Osteocyte (in vitro differentiated cells): ENCODE measurements around the gene NTSR1. TPM values are rescaled to one million over a fixed set of nuclear protein-coding genes. Genes with fewer than 3 reads are reported as not detected.
A peak's percentile ranks its signal among the peaks of the same experiment; 100 is the strongest.

Source experiments
- DNase-seq: peaks from one replicate; pipeline ENCODE4 v3.0.0; 2021; ENCODE audit warnings: mixed read lengths; ENCODE audit not compliant: unreplicated experiment; ENCODE audit errors: extremely low spot score
- H3K27ac Mint-ChIP-seq: one replicate; pipeline ENCODE4 v1.8.0; 2021; ENCODE audit warnings: mild to moderate bottlenecking, mixed read lengths; ENCODE audit not compliant: unreplicated experiment
- H3K27me3 Mint-ChIP-seq: one replicate; pipeline ENCODE4 v1.8.0; 2021; ENCODE audit warnings: mixed read lengths; ENCODE audit not compliant: unreplicated experiment
- H3K36me3 Mint-ChIP-seq: one replicate; pipeline ENCODE4 v1.8.0; 2021; ENCODE audit warnings: mixed read lengths; ENCODE audit not compliant: unreplicated experiment
- H3K4me1 Mint-ChIP-seq: one replicate; pipeline ENCODE4 v1.8.0; 2021; ENCODE audit warnings: mixed read lengths; ENCODE audit not compliant: unreplicated experiment
- H3K4me3 Mint-ChIP-seq: one replicate; pipeline ENCODE4 v1.8.0; 2021; ENCODE audit warnings: mild to moderate bottlenecking, moderate library complexity, mixed read lengths; ENCODE audit not compliant: unreplicated experiment
- H3K9me3 Mint-ChIP-seq: one replicate; pipeline ENCODE4 v1.8.0; 2021; ENCODE audit warnings: mixed read lengths; ENCODE audit not compliant: unreplicated experiment
- total RNA-seq: library from RNA; stranded (reverse); gene quantifications from 2 replicates; pipeline ENCODE4 v1.2.1, GENCODE V29; 2021
- TF ChIP-seq, protein P1 (sequence below): fragments of 200-600 bp; sonication (generic); IDR thresholded peaks from 2 replicates; pipeline ENCODE4 v1.5.0; 2021; ENCODE audit warnings: antibody characterized with exemption, mild to moderate bottlenecking, moderate library complexity

NTSR1 gene
- total RNA-seq, 1 donor from 2014 or later = 0.11 TPM

DNA sequence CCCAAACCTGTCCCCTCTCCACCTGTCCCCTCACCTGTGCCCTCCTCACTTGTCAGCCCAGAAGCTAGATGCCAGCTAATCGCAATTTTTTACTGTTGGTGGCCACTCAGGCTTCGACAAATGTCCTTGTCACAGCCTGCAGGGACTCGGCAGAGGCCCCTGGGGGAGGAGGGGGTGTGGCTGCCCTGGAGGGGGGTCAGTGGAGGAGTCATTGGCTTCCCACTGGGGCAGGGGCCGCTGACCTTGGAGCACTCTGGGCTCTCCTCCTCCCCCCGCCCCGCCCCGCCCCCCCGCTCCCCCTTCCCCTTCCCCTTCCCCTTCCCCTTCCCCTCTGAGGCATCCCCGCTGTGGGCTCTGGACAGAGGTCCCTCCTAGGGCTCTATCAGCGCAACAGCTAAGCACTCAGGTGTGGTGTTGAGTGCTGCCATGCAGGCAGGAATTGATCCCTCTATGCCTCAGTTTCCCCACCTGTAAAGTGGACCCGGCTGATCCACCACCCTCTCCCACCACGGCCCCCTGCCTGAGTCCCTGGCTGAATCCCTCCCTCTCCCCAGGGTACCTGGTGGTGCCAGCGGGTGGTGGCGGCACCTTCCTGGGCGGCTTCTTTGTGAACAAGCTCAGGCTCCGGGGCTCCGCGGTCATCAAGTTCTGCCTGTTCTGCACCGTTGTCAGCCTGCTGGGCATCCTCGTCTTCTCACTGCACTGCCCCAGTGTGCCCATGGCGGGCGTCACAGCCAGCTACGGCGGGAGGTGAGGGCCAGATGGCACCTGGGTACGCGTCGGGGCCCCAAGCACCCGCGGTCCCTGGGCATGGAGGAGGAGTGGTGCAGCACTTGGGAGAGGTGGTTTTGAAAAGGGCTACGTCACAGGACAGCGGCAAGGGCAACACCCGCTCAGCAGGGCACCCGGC lies 42.6 kb upstream of the NTSR1 start:
- no peak for DNase-seq
- Mint-ChIP-seq H3K4me3 (no peak overlapping the region), H3K36me3 (no peaks in the 10 kb centered on the region), H3K27me3 (peaks cover 26% of the 10 kb centered on the region), H3K9me3 (no peaks in the 10 kb centered on the region), H3K27ac (no peak overlapping the region), H3K4me1 (peaks cover 14% of the 10 kb centered on the region)
- TF ChIP-seq, protein P1, sequence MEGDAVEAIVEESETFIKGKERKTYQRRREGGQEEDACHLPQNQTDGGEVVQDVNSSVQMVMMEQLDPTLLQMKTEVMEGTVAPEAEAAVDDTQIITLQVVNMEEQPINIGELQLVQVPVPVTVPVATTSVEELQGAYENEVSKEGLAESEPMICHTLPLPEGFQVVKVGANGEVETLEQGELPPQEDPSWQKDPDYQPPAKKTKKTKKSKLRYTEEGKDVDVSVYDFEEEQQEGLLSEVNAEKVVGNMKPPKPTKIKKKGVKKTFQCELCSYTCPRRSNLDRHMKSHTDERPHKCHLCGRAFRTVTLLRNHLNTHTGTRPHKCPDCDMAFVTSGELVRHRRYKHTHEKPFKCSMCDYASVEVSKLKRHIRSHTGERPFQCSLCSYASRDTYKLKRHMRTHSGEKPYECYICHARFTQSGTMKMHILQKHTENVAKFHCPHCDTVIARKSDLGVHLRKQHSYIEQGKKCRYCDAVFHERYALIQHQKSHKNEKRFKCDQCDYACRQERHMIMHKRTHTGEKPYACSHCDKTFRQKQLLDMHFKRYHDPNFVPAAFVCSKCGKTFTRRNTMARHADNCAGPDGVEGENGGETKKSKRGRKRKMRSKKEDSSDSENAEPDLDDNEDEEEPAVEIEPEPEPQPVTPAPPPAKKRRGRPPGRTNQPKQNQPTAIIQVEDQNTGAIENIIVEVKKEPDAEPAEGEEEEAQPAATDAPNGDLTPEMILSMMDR = no peak

DNA sequence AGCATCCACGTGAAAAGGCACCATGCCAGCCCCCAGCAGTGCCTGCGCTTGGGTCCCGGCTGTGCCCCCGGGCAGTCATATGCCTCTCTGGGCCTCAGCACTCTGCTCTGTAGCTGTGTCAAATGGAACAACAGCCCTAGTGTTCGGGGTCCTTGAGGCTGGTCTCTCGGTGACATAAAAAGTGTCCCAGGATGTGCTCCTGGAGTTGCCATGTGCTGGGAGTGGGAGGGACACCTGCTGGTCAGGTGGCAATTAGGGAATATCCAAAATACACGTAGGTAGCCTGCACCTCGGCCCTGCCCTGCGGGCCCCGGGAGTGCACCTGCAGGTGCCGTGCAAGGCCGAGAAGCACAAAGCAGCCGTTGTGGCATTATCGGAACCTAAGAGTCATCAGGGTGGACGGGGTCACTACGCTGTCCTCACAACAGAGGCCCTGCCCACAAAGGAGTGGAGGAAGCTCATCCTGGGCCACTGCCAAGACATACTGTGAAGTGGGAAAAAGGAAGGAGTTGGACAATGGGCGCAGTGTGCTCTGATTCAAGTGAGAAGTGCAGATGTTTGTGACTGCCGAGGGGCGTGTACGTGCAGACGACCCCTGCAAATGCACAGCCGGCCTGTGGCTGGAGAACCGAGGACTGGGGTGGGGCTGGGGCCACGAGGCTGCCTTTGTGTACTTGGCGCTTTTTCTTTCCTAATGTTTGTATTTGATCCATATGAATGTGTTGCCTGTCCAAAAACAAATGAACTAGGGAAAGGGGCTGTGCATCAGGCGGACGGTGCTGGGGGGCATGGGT lies 41.7 kb upstream of the NTSR1 start:
- H3K36me3 Mint-ChIP-seq = no peaks in the 10 kb centered on the region
- H3K27ac Mint-ChIP-seq = no peak overlapping the region
- H3K4me3 Mint-ChIP-seq = no peak overlapping the region
- DNase-seq = no peak
- no peaks in the 10 kb centered on the region for H3K9me3 Mint-ChIP-seq
- peaks cover 26% of the 10 kb centered on the region for H3K27me3 Mint-ChIP-seq
- TF ChIP-seq, protein P1 = no peak
- H3K4me1 Mint-ChIP-seq = peaks cover 14% of the 10 kb centered on the region

DNA sequence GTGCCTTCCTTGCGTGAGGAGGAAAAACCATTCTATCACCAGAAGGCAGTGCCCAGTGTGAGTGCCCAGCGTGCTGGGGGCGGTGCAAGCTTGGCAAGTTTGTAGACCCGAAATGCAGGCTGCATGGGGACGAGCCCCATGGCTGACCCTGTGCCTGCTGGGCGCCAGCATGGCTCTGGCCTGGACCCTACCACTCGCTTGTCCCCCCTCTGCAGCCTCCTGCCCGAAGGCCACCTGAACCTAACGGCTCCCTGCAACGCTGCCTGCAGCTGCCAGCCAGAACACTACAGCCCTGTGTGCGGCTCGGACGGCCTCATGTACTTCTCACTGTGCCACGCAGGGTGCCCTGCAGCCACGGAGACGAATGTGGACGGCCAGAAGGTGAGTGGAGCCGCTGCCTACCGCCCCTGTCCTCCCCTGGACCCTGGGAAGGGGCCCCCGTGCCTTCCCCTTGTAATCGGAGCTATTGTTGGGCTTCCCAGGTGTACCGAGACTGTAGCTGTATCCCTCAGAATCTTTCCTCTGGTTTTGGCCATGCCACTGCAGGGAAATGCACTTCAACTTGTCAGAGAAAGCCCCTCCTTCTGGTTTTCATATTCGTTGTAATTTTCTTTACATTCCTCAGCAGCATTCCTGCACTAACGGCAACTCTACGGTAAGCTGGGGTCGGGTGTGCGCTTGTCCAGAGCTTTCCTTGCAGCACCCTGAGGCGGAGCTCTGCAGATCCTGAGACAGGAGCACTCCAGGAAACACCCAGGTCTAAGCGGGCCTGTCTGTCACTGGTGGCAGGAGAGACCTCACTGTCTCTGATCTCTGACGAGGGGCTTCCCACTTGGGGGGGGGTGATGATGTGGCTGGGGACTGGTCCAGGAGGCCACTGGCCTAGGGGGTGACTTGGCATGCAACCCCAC lies 40.9 kb upstream of the NTSR1 start:
- peaks cover 14% of the 10 kb centered on the region for H3K4me1 Mint-ChIP-seq
- TF ChIP-seq, protein P1 = no peak
- peaks cover 26% of the 10 kb centered on the region for H3K27me3 Mint-ChIP-seq
- H3K9me3 Mint-ChIP-seq = no peaks in the 10 kb centered on the region
- no peak overlapping the region for H3K27ac Mint-ChIP-seq
- DNase-seq = no peak
- no peak overlapping the region for H3K4me3 Mint-ChIP-seq
- H3K36me3 Mint-ChIP-seq = no peaks in the 10 kb centered on the region

DNA sequence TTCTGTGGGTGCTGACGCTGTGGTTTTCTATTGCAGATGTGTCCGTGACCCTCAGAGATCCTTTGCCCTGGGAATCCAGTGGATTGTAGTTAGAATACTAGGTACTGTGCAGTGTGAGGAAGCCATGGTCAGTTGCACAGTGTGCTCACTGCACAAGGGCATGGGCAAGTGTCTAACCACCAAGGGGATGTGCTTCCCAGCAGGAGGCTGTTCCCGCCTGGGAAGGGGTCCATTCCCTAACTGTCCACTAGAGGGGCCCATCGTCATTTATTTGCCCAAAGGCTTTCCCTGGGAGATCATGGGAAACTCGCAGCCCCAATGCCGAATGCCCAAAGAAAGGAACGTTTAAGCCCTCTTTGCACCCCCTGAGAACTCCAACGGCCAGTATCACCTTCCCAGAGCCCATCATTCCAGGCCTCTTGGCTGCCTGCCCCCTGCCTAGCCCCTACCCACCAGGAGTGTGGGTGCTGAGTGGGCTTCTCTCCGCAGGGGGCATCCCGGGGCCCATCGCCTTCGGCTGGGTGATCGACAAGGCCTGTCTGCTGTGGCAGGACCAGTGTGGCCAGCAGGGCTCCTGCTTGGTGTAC lies 40.1 kb upstream of the NTSR1 start:
- peaks cover 14% of the 10 kb centered on the region for H3K4me1 Mint-ChIP-seq
- peaks cover 22% of the 10 kb centered on the region for H3K27me3 Mint-ChIP-seq
- no peak overlapping the region for H3K4me3 Mint-ChIP-seq
- H3K36me3 Mint-ChIP-seq = no peaks in the 10 kb centered on the region
- no peaks in the 10 kb centered on the region for H3K9me3 Mint-ChIP-seq
- H3K27ac Mint-ChIP-seq = no peak overlapping the region
- TF ChIP-seq, protein P1 = peak; percentile 86
- DNase-seq = peak; percentile 91
